GM23248 (cell line): Measurements from ENCODE around the gene KDM5A.

ENCODE experiments used
- EZH2 ChIP-seq: fragments of 200-600 bp; sonication (generic); IDR thresholded peaks from 2 replicates; pipeline ENCODE4 v1.6.1; 2018; ENCODE audit warnings: antibody characterized with exemption, mild to moderate bottlenecking; ENCODE audit not compliant: insufficient read depth, poor library complexity, severe bottlenecking
- EZH2phosphoT487 ChIP-seq: fragments of 200-600 bp; sonication (generic); IDR thresholded peaks from 2 replicates; pipeline ENCODE4 v1.6.1; 2018; ENCODE audit warnings: antibody characterized with exemption, moderate library complexity, mild to moderate bottlenecking, low read depth; ENCODE audit not compliant: insufficient read depth

GRCh38 chr12:272942-273341, 116.2 kb downstream of the KDM5A start:
- TF ChIP-seq EZH2 = no peak
- no peak for TF ChIP-seq EZH2phosphoT487
